ENCODE data around the gene CA5B. TPM values are rescaled to one million over a fixed set of nuclear protein-coding genes. Genes with fewer than 3 reads are reported as not detected.

Gene CA5B
- total and polyA plus RNA-seq, 2 donors (not counting 3 experiments of a cell fraction or from before 2014, with no cell fraction given), result 2.3 to 5.6 TPM

GRCh38 chrX:15750611-15751154 lies 12.6 kb downstream of the CA5B start:
- intact Hi-C loops (cut with micrococcal nuclease), result no loop called here
- no peaks in the 10 kb centered on the region for H4K20me1 ChIP-seq (replicated peaks; ENCODE audit: control insufficient read depth, extremely low read depth, insufficient read depth, low read length)
- no TSS peak for BruUV-seq (replicated peaks)
- H3K9me1 ChIP-seq (replicated peaks; ENCODE audit: control insufficient read depth, extremely low read depth, insufficient read depth, low read length), result no peaks in the 10 kb centered on the region
- no peak overlapping the region for H3K4me2 ChIP-seq (ENCODE audit: insufficient read depth, low read length)
- no peak for FAIRE-seq
- H3K27ac ChIP-seq (ENCODE audit: insufficient read depth, low read depth, low read length), result no peak overlapping the region
- no peak for DNase-seq (ENCODE audit: low read depth, low spot score)
- dilution Hi-C loops (cut with MboI; ENCODE audit: extremely low pct_ligation_motif_present, low sequenced_read_pairs), result no loop called here
- H3K27me3 ChIP-seq (ENCODE audit: control insufficient read depth in 2 of 2, insufficient read depth in 2 of 2, low read length in 2 of 2), result no peaks in the 10 kb centered on the region
- no peaks in the 10 kb centered on the region for H3K79me2 ChIP-seq (ENCODE audit: control insufficient read depth, insufficient read depth, low read length)
- H3K36me3 ChIP-seq (ENCODE audit: control insufficient read depth in 2 of 2, extremely low read depth in 1 of 2, insufficient read depth in 2 of 2, low read length in 2 of 2), result no peaks in the 10 kb centered on the region
- ChIA-PET CTCF (interaction anchor here (1.0 to 1.1 kb wide), 2 partner anchors 9 to 389 kb away, joined by 3 read pairs; no protein-coding TSS in a partner anchor), POLR2A (no interaction called here)
- H3K9me3 ChIP-seq (replicated peaks; ENCODE audit: control insufficient read depth, insufficient read depth, low read length), result no peaks in the 10 kb centered on the region
- H3K9ac ChIP-seq (replicated peaks; ENCODE audit: extremely low read depth, insufficient read depth, low read length), result no peak overlapping the region
- H3K4me1 ChIP-seq (ENCODE audit: control insufficient read depth, extremely low read depth, insufficient read depth, low read length), result peaks cover 7% of the 10 kb centered on the region
- H2AFZ ChIP-seq (ENCODE audit: low read depth, low read length), result no peak overlapping the region
- TF ChIP-seq MAX (IDR thresholded peaks at IDR 0.05; ENCODE audit: insufficient read depth, insufficient read length) (no peak), POLR2AphosphoS5 (IDR thresholded peaks at IDR 0.05; ENCODE audit: insufficient read depth, low read depth, low read length) (no peak), JUN (IDR thresholded peaks at IDR 0.05; ENCODE audit: borderline replicate concordance, insufficient read depth, insufficient read length, low read depth) (no peak), MYC (IDR thresholded peaks at IDR 0.05; ENCODE audit: low read depth, low read length) (no peak), POLR2A (IDR thresholded peaks at IDR 0.05; ENCODE audit: low read depth, low read length) (no peak), GATA2 (IDR thresholded peaks at IDR 0.05; ENCODE audit: insufficient read depth, insufficient read length, low read depth, low read length) (no peak), CTCF (IDR thresholded peaks at IDR 0.05; ENCODE audit: extremely low read depth in 1 of 2, insufficient read depth in 1 of 2, low read depth in 1 of 2, low read length in 2 of 2) (no peak), FOS (IDR thresholded peaks at IDR 0.05; ENCODE audit: borderline replicate concordance, insufficient read depth, low read length) (no peak), EZH2 (IDR thresholded peaks at IDR 0.05; ENCODE audit: borderline replicate concordance, low read depth, low read length, severe bottlenecking) (no peak)
- H3K4me3 ChIP-seq (replicated peaks in 1 of 3; ENCODE audit: insufficient read depth in 1 of 3, low read depth in 1 of 3, low read length in 3 of 3), result no peak overlapping the region

Measured in endothelial cell of umbilical vein (primary cell).